Stimulated activated naive CD8-positive, alpha-beta T cell treated with anti-CD3 and anti-CD28 coated beads, Interleukin-15, Interleukin-2, amounts not matched to agents 100 U/mL and 50 U/mL, for 24 hours (primary cell): ENCODE results near the gene VTI1A.

Experiments
- ATAC-seq: fragments of 150-1000 bp; cut with Tn5 transposase; one replicate; pipeline ENCODE4 v1.10.0; 2021
- DNase-seq: peaks from one replicate; pipeline ENCODE4 v3.0.0; 2021

The VTI1A gene

GRCh38 chr10:112639298-112639697, 192.3 kb downstream of the VTI1A start:
- ATAC-seq (no peak), DNase-seq (no peak)

GRCh38 chr10:112640638-112641037, 193.6 kb downstream of the VTI1A start:
- ATAC-seq (no peak), DNase-seq (no peak)

GRCh38 chr10:112643600-112644264, 196.7 kb downstream of the VTI1A start:
- ATAC-seq (no peak), DNase-seq (no peak)

GRCh38 chr10:112644265-112644645, 197.2 kb downstream of the VTI1A start:
- ATAC-seq: no peak
- no peak for DNase-seq

GRCh38 chr10:112649006-112649821, 202.2 kb downstream of the VTI1A start:
- ATAC-seq (no peak), DNase-seq (no peak)

- ATAC-seq (no peak), DNase-seq (no peak)
Observed at GRCh38 chr10:112649822-112650152, 202.8 kb downstream of the VTI1A start.

- no peak for DNase-seq
- ATAC-seq: no peak
Observed at GRCh38 chr10:112650588-112651030, 203.6 kb downstream of the VTI1A start.

GRCh38 chr10:112653215-112653614, 206.2 kb downstream of the VTI1A start:
- no peak for DNase-seq
- ATAC-seq: no peak

- no peak for ATAC-seq
- DNase-seq: no peak
Observed at GRCh38 chr10:112653851-112654250, 206.8 kb downstream of the VTI1A start.

- no peak for DNase-seq
- ATAC-seq: no peak
Observed at GRCh38 chr10:112654794-112655193, 207.8 kb downstream of the VTI1A start.

GRCh38 chr10:112655722-112656121, 208.7 kb downstream of the VTI1A start:
- DNase-seq (no peak), ATAC-seq (no peak)

GRCh38 chr10:112658465-112658864, 211.4 kb downstream of the VTI1A start:
- ATAC-seq (no peak), DNase-seq (no peak)

- ATAC-seq: no peak
- DNase-seq: no peak
Observed at GRCh38 chr10:112658900-112659638, 212.1 kb downstream of the VTI1A start.

- DNase-seq (no peak), ATAC-seq (no peak)
Observed at GRCh38 chr10:112663234-112664125, 216.5 kb downstream of the VTI1A start.

GRCh38 chr10:112666094-112666493, 219.1 kb downstream of the VTI1A start:
- ATAC-seq (no peak), DNase-seq (no peak)

- DNase-seq: no peak
- ATAC-seq: no peak
Observed at GRCh38 chr10:112669989-112670388, 223.0 kb downstream of the VTI1A start.

GRCh38 chr10:112671743-112672142, 224.7 kb downstream of the VTI1A start:
- ATAC-seq (no peak), DNase-seq (no peak)

GRCh38 chr10:112672706-112673105, 225.7 kb downstream of the VTI1A start:
- ATAC-seq (no peak), DNase-seq (no peak)

GRCh38 chr10:112675560-112676083, 228.6 kb downstream of the VTI1A start:
- ATAC-seq (no peak), DNase-seq (no peak)

- DNase-seq (no peak), ATAC-seq (no peak)
Observed at GRCh38 chr10:112677689-112678088, 230.7 kb downstream of the VTI1A start.

- DNase-seq (no peak), ATAC-seq (no peak)
Observed at GRCh38 chr10:112678581-112678980, 231.6 kb downstream of the VTI1A start.

GRCh38 chr10:112678987-112679386, 232.0 kb downstream of the VTI1A start:
- DNase-seq: no peak
- ATAC-seq: no peak
